Measurements from ENCODE around the gene PLA2G6.
A peak's percentile ranks its signal among the peaks of the same experiment; 100 is the strongest.
"Not testable (repeated sequence)": the region's sequence is repeated elsewhere in the genome, so short reads cannot be mapped to it uniquely, and the experiment has no call there.

The PLA2G6 gene

DNA sequence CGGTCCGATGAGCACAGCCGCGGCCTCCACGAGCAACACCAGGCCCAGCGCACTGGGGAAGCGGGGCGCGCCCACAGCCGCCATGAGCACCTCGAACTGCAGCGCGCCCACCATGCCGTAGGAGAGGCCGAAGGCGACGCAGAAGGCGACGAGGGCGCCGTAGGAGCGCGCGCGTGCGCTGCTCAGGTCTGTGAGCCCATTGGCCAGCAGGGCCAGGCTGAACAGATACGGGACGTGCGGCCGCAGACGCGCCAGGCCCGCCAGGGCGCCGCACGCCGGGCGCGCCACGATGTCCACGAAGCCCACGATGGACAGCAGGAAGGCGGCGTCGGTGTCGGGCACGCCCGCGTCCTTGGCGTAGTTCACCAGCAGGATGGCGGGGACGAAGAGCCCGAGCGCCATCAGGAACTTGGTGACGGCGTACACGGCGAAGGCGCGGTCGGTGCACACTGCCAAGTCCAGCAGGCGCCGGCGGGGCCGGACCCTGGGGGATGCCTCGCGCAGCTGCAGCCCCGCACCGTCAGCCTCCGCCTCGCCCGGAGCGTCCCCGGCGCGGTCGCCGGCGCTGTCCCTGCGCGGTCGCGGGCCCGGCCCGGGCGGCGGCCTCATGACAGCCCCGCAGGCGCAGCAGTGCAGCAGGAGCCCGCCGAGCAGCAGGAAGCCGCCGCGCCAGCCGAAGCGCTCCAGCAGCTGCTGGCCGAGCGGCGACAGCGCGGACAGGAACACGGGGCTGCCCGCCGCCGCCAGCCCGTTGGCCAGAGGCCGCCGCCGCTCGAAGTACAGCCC lies 100.6 kb downstream of the PLA2G6 start:
- no peak for DNase-seq (ENCODE audit: low read depth)

DNA sequence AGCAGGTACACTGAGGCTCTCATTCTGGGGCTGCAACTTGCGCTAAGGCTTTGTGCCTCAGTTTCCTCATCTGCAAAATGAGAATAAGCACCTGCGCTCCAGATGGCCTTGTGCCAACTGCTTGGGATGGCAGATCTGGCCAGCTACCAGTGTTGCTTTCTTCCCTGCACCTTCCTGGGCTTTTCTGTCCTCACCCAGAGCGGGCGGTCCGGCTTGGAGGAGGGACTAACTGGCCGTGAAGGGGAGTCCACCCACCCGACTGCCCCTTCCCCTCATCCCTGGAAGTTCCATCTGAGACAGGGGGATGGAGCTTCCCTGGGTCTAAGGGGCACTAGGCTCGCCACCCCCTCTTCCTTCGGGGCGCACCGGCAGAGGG lies 101.2 kb downstream of the PLA2G6 start:
- no peak for DNase-seq (ENCODE audit: low read depth)
- TF ChIP-seq, protein P1, sequence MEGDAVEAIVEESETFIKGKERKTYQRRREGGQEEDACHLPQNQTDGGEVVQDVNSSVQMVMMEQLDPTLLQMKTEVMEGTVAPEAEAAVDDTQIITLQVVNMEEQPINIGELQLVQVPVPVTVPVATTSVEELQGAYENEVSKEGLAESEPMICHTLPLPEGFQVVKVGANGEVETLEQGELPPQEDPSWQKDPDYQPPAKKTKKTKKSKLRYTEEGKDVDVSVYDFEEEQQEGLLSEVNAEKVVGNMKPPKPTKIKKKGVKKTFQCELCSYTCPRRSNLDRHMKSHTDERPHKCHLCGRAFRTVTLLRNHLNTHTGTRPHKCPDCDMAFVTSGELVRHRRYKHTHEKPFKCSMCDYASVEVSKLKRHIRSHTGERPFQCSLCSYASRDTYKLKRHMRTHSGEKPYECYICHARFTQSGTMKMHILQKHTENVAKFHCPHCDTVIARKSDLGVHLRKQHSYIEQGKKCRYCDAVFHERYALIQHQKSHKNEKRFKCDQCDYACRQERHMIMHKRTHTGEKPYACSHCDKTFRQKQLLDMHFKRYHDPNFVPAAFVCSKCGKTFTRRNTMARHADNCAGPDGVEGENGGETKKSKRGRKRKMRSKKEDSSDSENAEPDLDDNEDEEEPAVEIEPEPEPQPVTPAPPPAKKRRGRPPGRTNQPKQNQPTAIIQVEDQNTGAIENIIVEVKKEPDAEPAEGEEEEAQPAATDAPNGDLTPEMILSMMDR (IDR thresholded peaks at IDR 0.05; ENCODE audit: low read depth, low read length, missing control alignments), result no peak
- in situ Hi-C loops (cut with HindIII; ENCODE audit: low sequenced_read_pairs), result no loop called here
- no peak overlapping the region for H3K4me3 ChIP-seq (ENCODE audit: low read depth, low read length)

More for the DNA sequence above, 100.6 kb downstream of the PLA2G6 start:
- TF ChIP-seq, protein P1 (IDR thresholded peaks at IDR 0.05; ENCODE audit: low read depth, low read length, missing control alignments), result no peak
- in situ Hi-C loops (cut with HindIII; ENCODE audit: low sequenced_read_pairs), result no loop called here
- H3K4me3 ChIP-seq (ENCODE audit: low read depth, low read length), result peak overlapping the region; percentile 15

DNA sequence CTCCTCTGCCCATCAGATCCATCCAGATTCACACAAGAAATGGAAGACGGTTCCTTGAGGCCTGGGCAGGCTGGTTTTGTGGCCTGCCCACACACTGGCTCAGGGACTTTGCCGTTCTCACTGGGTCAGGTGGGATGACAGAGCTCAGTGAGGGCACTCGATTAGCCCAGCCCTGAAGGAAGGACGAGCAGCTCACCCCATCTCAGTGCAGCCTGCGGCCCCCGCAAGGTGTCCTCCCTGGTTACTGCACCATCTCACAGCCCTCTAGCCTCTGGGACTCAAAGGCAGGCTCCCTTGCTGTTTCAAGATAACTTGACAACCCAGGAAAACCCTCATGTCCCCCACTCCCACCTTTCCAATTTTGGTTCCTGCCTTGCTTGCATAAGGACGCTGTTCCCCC lies 101.8 kb downstream of the PLA2G6 start:
- no peak for DNase-seq (ENCODE audit: low read depth)
- H3K4me3 ChIP-seq (ENCODE audit: low read depth, low read length), result no peak overlapping the region
- TF ChIP-seq, protein P1 (IDR thresholded peaks at IDR 0.05; ENCODE audit: low read depth, low read length, missing control alignments), result no peak
- in situ Hi-C loops (cut with HindIII; ENCODE audit: low sequenced_read_pairs), result no loop called here

DNA sequence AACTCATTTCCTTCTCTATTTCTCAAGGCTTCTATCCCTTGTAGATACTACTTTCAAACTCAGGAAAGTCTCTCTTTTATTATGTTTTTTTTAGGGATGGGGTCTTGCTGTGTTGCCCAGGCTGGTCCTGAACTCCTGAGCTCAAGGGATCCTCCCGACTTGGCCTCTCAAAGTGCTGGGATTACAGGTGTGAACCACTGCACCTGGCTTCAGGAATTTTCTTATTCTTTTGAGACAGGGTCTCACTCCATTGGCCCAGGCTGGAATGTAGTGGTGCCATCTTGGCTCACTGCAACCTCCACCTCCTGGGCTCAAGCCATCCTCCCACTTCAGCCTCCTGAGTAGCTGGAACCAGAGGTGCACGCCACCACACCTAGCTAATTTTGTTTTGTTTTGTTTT lies 102.4 kb downstream of the PLA2G6 start:
- H3K4me3 ChIP-seq (ENCODE audit: low read depth, low read length); in situ Hi-C loops (cut with HindIII; ENCODE audit: low sequenced_read_pairs): not testable (repeated sequence)

DNA sequence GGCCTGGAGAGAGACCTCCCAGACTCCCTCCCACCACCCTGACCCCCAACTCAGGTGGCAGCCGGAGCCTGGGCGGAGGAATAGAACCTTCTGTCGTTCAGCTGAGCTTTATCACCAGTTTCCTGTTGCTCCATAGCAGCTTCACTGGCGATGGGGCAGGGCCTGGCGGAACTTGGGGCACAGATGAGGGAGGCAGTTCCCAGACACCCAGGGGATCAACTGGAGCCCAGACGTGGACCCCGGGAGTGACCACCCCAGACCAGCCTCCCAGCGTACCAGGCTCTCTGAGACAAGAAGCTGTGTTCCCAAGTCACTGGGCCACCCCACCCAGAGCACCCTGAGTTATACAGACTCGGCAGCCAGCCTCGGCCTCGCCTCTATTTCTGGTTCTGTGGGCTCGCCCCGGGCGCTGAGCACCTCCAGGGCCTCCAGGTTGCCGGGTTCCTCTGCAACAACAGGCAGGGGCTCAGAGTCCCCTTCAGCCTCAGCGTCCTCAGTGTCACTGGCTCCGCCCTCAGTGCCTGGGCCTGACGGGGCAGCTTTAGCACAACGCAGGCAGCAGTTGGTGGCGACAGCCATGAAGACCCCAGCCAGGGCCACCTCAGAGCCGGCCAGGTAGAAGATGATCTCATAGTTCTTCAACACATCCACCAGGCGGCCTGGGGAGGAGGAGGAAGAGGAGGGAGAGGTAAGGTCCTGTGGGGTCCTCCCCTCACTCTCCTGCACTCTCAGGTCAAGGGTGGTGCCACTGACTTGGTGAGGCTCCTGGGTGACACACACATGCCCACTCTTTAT lies 103.4 kb downstream of the PLA2G6 start:
- DNase-seq (ENCODE audit: low read depth), result no peak
- TF ChIP-seq, protein P1 (IDR thresholded peaks at IDR 0.05; ENCODE audit: low read depth, low read length, missing control alignments), result no peak
- no peak overlapping the region for H3K4me3 ChIP-seq (ENCODE audit: low read depth, low read length)
- in situ Hi-C loops (cut with HindIII; ENCODE audit: low sequenced_read_pairs), result no loop called here

More for the DNA sequence above, 102.4 kb downstream of the PLA2G6 start:
- DNase-seq (ENCODE audit: low read depth), result not testable (repeated sequence)

DNA sequence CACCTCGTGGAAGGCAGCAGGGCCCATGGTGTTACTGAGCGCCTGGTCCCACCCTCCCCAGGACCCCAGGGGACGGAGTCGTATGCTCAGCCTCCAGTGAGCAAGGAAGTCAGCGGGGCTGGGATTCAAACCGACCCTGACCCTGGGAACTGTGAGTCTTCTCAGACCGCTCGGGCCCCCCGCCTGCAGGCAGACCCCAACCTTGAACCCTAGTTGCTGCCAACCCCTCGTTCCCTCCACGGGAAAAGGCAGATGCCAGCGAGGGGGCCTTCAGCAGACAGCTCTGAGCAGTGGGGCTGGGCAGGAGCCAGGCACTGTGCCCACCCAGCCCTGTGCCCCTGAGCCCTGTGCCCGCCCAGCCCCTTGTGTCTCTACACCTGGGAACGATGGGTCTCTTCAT lies 104.0 kb downstream of the PLA2G6 start:
- H3K4me3 ChIP-seq (ENCODE audit: low read depth, low read length), result no peak overlapping the region
- no peak for DNase-seq (ENCODE audit: low read depth)
- TF ChIP-seq, protein P1 (IDR thresholded peaks at IDR 0.05; ENCODE audit: low read depth, low read length, missing control alignments), result no peak
- in situ Hi-C loops (cut with HindIII; ENCODE audit: low sequenced_read_pairs), result no loop called here

DNA sequence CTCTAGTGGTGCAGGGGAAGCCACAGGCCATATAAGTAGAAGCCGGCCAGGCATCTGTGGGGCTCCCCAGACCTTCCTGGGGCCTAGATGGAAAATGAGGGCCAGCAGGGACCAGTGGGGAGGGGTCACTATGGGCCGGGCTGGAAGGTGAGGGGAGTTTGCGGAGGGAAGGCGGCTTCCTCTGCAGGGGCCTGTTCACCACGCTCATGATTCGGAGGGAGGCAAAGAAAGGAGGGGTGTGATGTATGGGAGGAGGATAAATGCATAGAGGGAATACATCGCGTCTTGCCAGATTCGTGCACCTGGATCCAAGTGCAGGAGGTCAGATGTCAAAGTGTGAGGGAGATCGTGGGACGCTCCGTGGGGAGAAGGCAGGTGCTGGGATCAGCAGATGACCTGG lies 104.5 kb downstream of the PLA2G6 start:
- no peak overlapping the region for H3K4me3 ChIP-seq (ENCODE audit: low read depth, low read length)
- TF ChIP-seq, protein P1 (IDR thresholded peaks at IDR 0.05; ENCODE audit: low read depth, low read length, missing control alignments), result no peak
- no peak for DNase-seq (ENCODE audit: low read depth)
- in situ Hi-C loops (cut with HindIII; ENCODE audit: low sequenced_read_pairs), result no loop called here

Measured in astrocyte of the cerebellum (primary cell).